PFSK-1 (cell line): Measurements from ENCODE around the gene SLC38A2.

Experiments
- FOXP2 ChIP-seq: optimal IDR thresholded peaks from 2 replicates; pipeline ENCODE3; 2011; ENCODE audit warnings: borderline replicate concordance, control low read depth, inconsistent platforms; ENCODE audit not compliant: insufficient read depth; ENCODE audit errors: extremely low read length, extremely low read depth
- POLR2AphosphoS5 ChIP-seq: IDR thresholded peaks from 2 replicates; pipeline ENCODE4 v1.6.1; 2012; ENCODE audit warnings: low read depth, mild to moderate bottlenecking, control low read depth, low read length, moderate library complexity
- SIN3A ChIP-seq: IDR thresholded peaks from 2 replicates; pipeline ENCODE4 v1.6.1; 2012; ENCODE audit warnings: mild to moderate bottlenecking, low read length, moderate library complexity, borderline replicate concordance; ENCODE audit not compliant: insufficient read depth
- TAF1 ChIP-seq: IDR thresholded peaks from 2 replicates; pipeline ENCODE4 v1.6.1; 2012; ENCODE audit warnings: low read length, control low read depth, borderline replicate concordance; ENCODE audit not compliant: insufficient read depth
- TF ChIP-seq, protein P1 (sequence below), 2 experiments: IDR thresholded peaks; 2 replicates each; pipeline versions ENCODE4 v1.6.1 to v1.8.0; 2011 to 2012; ENCODE audit warnings: low read depth in 2 of 2, low read length in 2 of 2, control low read depth in 1 of 2, inconsistent platforms in 1 of 2, mild to moderate bottlenecking in 1 of 2, moderate library complexity in 1 of 2; ENCODE audit not compliant: insufficient read depth in 1 of 2

The SLC38A2 gene

DNA sequence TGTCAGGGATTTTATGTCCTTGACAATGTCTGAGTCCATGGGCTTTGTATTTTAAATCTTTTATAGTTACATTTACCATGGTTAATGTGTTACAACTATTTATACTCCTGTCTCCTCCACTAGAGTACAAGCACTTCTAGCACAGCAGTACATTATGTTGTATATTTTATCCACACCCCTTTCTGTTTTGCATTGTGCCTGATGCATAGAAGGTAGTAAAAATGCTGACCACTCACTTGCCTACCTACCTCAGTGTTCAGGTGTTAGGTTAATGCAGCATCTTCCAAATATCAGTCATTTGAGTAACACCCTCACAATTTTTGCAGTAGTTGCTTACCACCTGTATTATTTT is 31.1 kb upstream of the SLC38A2 start:
- TF ChIP-seq, protein P1, sequence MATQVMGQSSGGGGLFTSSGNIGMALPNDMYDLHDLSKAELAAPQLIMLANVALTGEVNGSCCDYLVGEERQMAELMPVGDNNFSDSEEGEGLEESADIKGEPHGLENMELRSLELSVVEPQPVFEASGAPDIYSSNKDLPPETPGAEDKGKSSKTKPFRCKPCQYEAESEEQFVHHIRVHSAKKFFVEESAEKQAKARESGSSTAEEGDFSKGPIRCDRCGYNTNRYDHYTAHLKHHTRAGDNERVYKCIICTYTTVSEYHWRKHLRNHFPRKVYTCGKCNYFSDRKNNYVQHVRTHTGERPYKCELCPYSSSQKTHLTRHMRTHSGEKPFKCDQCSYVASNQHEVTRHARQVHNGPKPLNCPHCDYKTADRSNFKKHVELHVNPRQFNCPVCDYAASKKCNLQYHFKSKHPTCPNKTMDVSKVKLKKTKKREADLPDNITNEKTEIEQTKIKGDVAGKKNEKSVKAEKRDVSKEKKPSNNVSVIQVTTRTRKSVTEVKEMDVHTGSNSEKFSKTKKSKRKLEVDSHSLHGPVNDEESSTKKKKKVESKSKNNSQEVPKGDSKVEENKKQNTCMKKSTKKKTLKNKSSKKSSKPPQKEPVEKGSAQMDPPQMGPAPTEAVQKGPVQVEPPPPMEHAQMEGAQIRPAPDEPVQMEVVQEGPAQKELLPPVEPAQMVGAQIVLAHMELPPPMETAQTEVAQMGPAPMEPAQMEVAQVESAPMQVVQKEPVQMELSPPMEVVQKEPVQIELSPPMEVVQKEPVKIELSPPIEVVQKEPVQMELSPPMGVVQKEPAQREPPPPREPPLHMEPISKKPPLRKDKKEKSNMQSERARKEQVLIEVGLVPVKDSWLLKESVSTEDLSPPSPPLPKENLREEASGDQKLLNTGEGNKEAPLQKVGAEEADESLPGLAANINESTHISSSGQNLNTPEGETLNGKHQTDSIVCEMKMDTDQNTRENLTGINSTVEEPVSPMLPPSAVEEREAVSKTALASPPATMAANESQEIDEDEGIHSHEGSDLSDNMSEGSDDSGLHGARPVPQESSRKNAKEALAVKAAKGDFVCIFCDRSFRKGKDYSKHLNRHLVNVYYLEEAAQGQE (IDR thresholded peaks at IDR 0.05; ENCODE audit: insufficient read depth in 1 of 2, low read depth in 2 of 2, low read length in 2 of 2): no peak
- TF ChIP-seq TAF1 (no peak), POLR2AphosphoS5 (no peak), FOXP2 (no peak), SIN3A (no peak)

DNA sequence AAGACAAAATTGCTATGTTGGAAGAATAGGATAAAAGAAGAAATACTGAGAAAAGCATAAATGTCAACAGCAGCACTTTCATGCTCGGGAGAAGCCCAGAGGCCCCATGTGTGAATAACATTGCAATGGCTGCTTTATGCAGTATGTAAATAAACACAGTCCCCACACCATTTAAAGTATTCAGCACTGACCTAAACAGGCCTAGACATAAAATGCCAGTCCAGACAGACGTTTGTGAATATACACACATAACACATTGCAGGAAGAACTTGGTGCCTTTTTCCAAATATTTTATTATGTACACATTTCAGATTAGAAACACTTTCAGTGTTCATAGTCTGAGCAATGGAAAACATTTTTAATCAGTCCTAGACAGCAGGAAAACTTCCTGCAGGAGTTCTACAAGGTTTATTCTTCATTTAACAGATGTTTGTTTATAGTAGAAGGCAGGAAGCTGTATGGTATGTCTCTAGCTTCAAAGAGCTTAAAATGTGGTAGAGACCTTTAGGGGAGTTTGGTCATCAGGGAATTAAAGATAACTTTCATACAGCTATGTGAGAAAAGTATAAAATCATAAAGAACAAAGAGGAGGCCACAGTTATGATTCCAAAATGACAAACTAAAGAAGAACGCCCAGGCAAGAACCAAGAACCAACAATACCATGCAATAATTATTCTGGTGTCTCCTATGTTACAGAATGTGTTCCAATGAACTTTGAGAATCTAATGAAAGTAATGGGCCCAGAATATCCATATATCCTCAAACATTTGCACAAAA is 30.6 kb upstream of the SLC38A2 start:
- TF ChIP-seq SIN3A (no peak), TAF1 (no peak), POLR2AphosphoS5 (no peak), FOXP2 (no peak)
- TF ChIP-seq, protein P1 (IDR thresholded peaks at IDR 0.05; ENCODE audit: insufficient read depth in 1 of 2, low read depth in 2 of 2, low read length in 2 of 2): no peak

DNA sequence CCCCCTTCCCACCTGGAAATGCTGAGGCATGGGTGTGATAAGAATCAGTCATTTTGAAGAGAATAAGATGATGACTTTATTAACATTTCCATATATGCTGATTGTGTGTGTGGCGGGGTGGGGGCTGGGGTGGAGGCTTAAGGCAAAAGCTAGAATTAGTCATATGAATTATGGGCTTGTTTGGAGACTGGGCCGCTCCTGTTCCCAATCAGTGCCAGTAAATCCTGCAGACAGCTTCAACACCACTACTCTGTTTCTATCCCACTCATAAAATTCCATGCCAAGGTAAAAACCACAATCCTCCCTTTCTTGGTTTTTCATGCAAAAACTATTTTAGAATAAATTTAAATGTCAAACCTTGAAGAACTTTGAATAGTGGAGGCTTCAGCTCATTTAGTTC is 29.9 kb upstream of the SLC38A2 start:
- TF ChIP-seq, protein P1 (IDR thresholded peaks at IDR 0.05; ENCODE audit: insufficient read depth in 1 of 2, low read depth in 2 of 2, low read length in 2 of 2): no peak

DNA sequence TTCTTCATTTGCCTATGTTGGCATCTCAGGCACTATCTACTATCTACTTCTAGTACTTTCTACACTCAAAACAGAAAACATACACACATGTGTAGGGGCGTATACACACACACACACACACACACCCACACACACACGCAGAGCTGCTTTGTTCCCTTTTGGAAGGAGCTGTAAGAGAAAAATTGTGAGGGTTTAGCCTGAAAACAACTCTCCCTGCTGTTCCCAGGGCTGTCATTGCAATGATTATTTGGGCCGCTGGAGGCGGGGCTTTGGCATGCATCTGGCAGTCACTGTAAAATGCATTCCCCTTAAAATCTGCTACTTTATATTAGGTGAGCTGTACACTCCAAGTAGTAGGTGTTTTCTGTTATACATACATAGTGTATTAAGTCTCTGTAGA is 29.1 kb upstream of the SLC38A2 start:
- TF ChIP-seq FOXP2 (no peak), SIN3A (no peak), TAF1 (no peak), POLR2AphosphoS5 (no peak)
- TF ChIP-seq, protein P1 (IDR thresholded peaks at IDR 0.05; ENCODE audit: insufficient read depth in 1 of 2, low read depth in 2 of 2, low read length in 2 of 2): no peak

DNA sequence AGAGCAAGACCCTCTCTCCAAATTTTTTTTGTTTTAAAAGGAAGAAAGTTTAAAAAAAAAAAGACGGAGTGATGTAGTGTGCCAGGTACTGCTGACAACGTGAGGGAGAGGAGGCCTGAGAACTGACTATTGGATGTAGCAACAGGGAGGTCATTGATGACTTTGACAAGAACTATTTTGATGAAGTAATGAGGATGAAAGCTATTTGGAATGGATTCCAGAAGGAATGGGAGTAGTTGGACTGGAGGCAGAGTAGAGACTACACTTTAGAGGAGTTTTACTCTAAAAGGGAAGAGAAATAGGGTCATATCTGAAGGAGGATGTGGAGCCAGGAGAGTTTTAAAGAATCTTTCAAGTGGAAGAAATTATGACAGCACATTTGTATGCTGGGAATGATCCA is 27.8 kb upstream of the SLC38A2 start:
- TF ChIP-seq SIN3A (no peak), POLR2AphosphoS5 (no peak)
